ENCODE data around the gene SLIT3.

SLIT3 gene

DNA sequence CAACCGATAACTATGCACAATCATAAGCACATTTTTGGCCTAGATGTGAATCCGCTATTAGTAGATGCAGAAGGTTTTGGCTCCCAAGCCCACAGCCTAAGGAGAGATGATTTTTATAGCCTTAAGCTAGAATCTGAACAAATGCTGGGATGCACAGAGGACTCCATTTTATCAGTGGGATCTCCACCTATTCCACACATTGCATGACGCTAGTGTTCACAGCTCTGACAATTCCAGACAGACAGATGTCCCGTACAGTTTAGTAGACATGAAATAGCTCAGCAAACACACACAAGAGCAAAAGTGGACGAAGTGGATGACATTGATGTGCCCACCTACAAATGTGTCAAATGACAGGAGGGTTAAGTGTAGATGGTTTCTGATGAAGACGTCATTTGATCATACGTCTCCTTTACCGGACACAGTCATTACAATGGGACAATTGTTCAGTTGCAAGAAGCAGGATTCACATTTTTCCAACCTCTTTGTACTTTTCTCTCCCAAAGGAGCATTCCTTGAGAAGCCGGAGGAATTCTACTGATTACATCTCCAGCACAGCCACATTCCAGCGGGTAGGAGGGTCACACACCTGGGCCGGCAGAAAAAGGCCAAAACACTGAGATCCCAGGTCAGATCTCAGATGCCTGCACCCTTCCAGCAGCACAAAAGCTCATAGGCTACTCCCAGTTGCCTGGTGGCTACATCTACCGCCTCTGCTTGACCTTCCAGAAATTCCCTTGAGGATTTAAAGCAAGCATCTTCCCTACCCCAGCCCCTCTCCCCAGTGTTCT is 202.4 kb downstream of the SLIT3 start:
- FAIRE-seq = no peak

DNA sequence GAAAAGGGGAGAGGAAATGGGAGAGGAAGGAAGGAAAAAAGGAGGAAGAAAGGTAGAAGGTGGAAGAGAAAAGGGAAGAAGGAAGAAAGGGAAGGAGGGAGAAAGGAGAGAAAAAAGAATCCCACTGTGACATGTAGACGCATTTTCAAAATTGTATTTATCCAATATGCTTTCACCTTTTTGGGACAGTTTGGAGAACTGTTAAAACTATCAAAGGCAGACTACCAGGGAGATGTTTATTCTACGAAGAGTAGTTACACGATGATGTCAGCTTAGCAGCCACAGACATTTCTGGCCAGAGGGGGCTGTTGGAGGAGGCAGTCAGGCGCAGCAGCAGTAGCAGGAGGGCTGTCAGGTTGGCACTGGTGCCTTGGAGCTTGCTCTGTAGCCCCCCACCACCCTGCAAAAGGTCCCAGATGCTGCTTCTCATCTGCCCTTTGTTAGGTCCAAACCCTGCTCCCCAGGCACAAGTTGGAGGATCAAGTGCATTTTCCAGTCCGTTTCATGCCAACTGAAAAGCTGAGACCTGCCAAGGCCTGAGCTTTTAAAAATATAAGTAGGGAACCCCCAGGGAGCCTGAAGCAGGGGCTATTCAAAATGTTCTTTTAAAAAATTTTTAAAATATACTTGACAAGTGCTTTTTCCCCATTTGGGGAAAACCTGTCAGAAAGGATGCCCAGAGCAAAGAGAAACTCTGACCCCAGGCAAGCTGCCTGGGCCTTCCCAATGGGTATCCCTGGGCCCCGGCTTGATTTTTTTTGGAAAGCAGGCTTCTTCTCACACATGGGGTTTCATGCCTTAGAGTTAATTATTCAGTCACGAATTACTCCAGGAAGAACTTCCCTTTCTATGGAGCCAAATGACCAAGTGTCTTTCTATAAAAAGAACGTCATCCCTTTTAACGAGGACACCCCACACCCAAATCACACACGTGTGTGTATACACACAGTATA is 203.3 kb downstream of the SLIT3 start:
- no peak for FAIRE-seq

DNA sequence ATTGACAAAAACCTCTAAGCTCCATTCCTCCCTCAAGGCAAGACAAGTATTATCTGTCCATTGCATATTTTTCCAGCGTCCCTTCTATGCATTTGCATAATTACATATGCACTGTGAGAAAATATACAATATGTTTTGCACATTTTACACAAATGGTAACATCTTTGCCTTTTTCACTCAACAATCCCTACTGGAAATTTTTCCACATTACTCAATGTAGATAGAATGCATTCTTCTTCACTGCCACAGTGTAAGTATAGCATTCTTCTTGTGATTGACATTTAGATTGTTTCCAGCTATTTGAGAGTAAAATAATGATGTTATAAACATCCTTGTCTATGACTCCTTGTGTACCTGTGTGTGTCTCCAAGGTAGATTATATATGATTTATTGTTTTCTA is 205.0 kb downstream of the SLIT3 start:
- FAIRE-seq = no peak

DNA sequence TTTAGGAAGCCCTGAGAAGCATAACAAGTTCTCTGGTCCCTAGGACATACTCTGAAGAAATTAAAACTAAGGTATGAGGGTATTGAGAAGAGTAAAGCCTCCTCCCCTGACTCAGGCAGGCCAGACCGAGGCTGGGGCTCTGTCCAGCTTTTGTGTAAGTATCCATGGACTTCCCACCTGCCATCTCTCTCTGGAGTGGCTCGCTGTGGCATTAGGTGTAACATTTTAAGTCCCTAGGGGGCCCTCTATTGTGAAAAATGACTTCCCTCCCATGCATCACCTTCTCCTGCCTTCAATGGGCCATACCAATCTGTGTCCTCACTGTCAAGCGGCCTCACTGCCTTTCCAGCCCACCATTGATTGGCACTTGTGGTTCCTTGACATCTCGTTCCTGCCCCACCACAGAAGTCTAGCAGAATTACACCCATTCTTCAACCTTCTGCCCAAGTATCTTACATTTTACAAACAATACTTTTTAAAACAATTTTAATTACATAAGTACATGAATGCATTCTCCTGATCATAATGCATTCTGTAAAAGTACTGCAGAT is 205.5 kb downstream of the SLIT3 start:
- FAIRE-seq = no peak

DNA sequence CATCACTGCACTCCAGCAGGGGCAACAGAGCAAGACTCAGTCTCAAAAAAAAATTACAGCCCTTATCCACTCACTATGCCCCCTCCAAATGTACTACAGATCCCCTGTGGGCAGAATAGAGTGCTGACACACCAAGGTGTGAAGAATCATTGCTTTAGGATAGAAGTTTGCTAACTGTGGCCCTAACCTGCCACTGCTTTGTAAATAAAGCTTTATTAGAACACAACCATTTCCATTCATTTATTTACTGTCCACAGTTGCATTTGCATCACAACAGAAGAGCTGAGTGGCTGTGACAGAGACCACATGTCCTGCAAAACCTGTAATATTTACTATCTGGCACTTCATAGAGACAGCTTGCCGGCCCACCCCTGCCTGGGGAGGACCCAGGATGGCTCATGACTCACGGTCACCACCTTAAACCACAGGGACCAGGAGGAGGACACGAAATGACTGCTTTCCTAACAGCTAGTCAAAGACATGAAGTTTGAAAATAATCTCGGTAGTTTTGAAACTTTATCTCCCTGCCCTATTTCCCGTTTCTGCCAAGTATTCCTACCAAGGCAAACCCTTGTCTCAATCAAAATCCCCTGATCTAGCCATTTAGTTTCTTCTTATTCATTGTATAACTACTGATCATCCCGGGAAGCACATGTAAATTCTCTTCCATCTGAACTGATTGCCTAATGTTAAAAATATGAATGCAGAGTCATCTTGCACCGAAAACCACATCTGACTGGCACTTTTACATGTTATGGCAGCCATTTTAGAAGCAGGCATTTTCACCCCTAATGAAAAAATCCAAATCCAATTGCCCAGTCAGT is 206.1 kb downstream of the SLIT3 start:
- no peak for FAIRE-seq

DNA sequence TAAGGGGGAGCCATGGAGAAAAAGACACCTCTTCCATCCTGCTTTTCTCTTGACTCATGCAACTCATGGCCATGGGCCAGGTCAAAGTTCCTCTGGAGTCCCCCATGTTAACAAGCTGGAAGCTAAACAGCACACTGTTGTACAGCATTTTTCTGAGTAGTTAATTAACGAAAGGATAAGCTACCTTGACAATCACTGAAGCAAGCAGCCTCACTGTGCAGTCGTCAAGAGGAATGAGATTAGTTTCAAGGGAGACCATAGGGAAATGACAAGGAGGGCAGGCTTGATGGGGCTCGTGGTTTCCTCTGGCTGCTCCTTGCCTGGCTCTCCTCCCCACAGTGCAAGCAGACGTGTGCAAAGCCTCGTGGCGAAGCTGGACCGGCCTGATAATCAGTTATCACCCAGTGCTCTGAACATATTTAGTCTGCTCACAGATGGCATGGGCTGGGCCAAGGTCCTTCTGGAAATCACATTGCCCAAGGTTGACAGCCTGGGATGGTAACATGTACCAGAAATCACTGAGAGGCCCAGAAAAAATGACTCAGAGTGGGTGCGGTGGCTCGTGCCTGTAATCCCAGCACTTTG is 209.5 kb downstream of the SLIT3 start:
- FAIRE-seq = no peak

DNA sequence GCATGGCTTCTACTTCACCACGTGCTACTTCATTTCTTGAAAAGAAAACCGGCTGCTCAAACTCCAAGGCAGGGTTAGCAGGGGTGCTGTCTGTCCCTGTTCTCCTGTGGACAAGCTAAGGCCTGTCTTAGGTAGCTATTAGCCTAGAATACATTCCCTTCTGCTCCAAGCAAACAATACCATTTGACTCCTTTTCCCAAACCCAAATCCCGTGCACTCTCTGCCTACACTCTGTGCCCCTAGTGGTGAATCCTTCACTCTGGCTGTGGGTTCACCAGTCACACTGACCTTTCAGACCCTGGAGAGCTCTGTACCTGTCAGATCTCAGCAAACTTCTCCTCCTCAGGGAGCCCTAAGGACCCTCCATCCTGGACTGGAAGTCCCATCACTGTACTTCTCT is 211.6 kb downstream of the SLIT3 start:
- no peak for FAIRE-seq

DNA sequence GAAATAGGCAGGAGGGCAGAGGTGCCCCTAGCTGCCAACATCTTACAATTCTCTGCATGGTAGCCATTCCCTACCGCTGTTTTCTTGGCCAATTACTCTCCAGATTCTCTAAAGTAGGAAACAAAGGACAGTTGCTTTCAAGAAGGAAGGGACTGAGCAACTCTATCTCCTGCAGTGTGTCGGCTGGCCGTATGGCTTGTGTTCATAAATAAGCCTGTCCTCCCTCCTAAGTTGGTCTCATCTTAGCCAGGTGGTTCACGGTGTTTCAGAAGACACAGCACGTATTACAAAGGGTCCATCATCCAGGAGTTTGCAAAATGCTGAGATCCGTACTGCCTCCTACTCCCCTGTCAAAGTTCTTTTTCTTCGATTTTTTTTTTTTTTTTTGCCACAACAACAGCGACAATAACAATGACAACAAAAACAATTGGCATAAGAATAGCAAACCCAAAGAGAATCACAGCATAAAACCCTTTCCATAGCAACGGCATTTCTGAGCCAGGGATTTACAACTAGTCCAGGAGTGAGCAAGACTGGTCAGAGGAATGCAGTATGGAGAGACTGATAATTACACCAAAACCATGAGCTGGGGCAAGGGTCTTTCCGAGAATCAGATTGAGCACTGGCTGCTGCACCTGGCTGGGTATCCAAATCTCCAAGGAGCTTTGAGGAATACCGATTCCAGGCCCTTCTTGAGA is 212.8 kb downstream of the SLIT3 start:
- no peak for FAIRE-seq

DNA sequence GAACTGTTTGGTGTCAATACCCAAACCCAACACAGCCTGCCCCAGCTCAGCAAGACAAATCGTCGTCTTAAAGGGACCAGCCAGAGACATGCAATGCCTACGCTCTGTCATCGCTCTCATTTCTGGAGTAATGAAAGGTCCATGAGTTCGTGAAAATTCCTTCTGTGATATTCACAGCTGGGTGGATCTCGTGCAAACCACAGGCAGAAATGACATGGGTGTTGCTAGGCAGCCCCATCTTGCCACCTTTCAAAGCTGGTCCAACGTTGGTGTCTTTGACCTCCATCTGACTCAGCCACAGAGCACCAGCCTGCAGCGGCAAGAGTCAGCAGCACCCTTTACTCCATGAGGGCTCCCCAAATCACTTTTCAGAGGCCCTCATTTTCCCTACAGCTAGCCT is 215.3 kb downstream of the SLIT3 start:
- no peak for FAIRE-seq

DNA sequence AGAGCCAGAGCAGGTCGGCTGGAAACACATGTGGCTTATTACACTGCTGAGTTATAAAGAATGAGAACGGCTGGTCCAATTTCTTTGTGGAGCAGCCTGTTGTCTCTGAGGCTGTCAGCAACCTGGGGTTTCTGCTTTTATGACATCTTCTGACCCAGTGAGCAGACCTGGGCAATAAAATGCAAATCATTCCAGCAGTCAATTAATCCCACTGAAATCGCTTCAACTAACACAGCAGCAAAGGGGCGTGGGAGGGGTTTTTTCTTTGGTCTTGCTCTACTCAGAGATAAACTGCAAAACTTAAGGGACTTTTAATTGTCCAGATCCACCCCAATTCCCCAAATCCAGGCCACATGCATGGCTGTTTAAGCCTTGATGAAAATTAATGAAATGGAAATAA is 215.7 kb downstream of the SLIT3 start:
- no peak for FAIRE-seq

DNA sequence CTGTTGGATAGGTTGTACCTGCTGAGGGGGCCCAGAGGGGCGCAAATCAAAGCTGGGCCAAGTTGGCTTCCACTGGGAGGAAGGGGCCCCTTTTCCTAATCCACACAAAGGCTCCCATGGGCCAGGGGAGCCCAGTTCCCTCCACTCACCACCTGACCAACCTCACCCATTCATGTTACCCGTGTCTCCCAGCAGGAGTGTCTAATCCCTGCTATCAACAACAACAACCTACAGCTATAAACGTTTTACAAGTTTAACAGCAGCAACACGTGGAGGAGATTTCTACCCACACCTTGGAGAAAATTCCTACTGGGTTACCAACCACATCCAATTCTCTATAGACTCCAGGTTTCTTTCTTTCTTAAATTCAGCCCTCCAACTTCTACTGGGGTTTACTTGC is 216.2 kb downstream of the SLIT3 start:
- FAIRE-seq = no peak

DNA sequence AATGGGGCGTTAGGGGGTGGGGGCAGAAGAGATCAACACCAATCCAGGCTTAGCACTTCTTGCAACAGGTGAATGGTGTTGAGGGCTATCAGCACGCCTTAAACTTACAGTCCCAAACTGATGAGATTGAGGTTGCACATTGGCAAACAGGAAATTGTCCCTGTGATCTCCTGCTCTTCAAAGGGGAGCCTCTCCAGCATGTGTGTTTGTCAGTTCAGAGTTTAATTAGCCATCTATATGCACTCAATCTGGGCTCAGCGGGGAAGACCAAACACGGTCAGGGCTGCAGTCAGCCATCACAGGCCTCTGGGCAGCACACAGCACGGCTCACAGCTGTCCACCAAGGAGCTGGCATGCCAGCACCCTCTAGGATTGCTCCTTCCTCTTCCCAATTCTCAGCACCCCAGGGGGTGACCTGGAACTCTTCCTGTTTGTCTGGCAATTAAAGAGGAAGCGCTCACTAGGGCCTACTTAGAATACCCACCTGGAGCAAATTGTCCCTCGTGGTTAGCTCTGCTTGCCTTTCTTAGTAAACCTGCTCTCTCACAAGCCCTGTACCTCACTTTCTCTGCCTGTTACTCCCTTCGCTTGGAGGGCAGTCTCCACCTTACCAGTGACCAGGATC is 217.4 kb downstream of the SLIT3 start:
- FAIRE-seq = no peak

DNA sequence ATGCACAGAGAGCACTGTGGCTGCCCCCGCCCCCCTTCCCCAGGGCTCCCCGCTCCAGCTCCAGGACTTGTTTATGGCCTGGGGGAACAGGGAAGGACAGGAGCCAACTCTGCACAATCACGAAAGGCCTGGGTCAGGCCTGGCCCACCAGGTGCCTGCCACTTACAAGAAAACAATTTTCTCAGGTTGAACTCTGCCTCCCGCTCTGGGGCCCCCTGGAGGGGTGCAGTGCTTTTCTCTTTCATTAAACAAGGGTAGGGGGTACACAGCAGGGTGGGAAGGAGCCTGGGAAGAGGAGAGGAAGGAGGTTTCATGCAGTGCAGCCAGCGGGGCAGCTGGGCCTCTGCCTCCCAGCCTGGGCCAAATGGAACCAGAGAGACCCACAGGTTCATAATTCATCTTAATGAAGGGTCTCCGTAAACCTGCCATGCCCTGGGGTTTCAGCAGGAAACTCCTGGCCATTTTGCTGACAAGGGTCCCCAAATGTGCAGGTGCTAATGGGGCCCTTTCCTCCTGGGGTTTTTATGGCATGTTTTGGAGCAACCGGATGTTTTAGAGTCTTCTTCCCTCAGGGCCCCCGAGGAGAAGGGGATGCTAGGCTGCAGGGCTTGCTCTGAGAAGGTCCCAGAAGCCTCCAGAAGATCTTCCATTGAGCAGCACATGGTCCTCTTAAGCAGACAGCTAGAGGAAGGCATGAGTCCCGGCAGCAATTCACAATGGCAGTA is 219.8 kb downstream of the SLIT3 start:
- no peak for FAIRE-seq

DNA sequence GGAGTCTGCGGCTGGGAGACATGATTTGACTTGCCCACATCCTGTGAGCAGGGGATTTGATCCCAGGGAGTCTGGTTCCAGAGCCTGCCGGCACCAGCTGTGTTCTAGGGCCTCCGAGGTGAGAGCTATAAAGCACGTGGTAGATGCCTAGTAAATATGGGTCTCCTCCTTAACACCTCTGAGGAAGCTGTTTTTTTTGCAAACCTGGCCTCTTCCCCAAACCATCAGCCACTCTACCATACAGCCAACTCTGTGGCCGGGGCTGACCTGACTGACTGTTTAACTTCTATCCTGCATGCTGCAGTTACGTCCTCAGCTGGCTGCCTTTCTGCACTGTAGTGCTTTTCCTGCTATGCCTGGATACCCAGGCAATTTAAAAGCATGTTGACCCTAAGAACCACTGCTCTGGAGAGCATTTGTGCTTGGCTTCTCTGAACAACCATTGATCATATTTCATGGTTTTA is 220.5 kb downstream of the SLIT3 start:
- no peak for FAIRE-seq

DNA sequence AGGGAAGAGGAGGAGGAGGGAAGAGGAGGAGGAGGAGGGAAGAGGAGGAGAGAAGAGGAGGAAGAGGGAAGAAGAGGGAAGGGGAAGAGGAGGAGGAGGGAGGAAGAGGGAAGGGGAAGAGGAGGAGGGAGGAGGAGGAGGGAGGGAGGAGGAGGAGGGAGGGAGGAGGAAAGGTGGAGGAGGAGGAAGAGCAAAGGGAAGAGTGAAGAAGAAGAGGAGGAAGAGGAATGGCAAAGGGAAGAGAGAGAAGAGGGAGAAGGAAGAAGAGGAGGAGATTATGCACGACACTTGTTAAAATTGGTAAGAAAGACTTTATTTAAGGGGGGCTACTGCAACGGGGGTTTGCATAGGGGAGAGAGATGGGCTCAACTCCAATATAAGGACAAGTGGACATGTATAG is 221.2 kb downstream of the SLIT3 start:
- FAIRE-seq = no peak

DNA sequence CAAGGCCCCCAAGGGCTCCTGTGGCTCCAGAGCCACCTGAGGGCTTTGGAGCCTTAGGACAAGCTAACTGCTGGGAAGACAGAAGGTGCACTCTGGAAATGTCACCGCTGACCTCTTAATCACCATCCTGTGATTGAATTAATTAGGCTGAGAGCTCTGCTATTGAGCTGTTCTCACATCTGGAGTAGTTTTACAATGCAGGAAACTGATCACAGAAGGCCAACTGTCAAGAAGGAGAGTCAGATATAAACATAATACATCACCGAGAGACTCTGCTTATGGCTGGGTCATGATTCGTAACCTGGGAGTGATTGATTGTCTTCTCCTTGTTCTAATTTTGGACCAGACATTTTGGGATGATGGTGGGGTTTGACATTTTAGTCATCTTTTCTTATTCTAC is 226.1 kb downstream of the SLIT3 start:
- no peak for FAIRE-seq

DNA sequence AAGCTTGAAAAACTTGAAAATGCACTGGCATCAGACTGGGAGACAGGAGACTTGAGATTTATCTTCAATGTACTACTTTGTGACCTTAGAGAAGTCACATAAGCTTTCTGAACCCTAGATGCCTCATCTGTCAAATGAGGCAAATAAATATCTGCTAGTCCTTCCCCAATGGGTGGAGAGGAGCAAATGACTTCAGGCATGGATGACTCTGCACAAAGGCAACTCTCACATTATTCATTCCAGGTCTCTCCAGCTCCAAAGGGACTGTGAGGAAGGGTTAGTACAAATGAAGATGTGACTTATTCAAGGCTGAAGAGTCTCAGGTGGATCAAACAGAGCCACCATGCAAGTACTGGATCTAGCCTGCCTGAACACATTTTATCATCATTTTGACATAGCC is 228.7 kb downstream of the SLIT3 start:
- FAIRE-seq = no peak

DNA sequence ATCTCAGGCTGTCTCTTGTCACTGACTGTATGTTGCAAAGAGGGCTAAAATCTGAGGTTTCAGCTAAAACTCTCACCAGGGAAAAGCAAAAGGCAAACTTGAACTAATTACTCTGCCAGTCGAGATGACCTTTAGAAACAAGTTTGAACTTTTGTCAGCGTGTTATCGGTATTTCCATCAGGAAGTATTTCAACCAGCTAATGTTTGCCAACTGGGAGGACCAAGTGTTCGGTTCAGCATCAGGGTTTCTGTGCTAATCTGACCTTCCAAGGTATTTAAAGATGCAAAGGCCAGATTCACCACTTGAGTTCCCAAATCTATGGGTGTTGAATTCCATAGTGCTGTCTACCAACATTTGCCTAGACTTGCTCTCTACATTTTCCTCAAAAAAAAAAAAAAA is 230.5 kb downstream of the SLIT3 start:
- no peak for FAIRE-seq

DNA sequence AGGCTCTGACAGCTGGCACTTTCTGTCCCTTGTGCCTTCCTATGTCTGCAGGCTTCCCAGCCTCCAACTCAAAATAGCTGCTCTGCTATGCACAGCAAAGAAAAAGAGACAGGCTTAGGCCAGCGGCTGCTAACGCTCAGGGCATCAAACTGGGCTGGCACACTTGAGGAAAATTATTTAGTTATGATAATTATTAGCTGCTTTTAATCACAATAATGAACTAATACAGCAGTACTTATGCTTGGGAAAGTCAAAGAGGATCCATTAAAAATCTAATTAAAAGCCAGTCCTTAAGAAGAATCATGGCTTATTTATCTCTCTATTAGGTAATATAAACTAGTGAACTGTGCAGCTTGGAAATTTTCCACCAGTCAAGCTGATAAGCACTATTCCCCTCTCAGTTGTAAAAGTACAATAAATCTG is 233.2 kb downstream of the SLIT3 start:
- no peak for FAIRE-seq

DNA sequence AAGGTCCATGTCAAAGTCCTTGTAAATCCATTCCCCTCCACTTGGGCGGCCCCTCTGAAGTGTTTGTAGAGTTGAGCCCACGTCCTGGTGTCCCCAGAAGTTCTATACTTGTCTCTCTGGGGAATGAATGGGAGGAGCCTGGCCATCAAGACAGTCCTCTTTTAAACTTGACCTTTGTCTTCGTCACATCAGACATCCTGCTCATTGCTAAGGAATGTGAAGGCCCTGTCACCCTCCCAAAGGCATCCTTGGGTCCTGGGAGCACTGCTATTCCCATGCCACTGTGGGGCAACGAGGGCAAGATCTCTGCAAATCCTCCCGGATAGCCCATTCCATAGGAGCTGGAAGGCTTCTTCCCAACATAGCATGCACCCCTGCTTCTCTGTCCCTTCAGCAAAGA is 235.5 kb downstream of the SLIT3 start:
- no peak for FAIRE-seq

DNA sequence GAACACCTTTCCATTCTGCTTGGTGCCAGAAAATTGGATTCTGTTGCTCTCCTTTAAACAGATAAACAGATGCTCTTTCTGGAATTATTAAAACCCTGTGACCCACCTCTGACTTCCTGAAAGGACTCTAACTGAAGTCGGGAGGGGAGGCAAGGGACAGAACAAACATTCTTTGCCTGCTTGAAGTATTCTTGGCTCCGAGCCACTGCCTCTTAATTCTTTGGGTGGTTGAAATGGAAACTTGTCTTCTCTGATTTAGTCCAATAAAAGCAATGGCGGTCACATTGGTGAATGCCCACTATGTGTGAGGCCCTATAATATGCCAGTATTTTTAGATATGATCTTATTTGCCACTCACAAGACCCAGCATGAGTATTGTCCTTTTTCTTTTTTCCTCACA is 236.8 kb downstream of the SLIT3 start:
- FAIRE-seq = no peak
